BLaER1 treated with 17β-estradiol and CSF1 and Interleukin-3, amounts not matched to agents 10 nM and 100 nM (cell line): ENCODE measurements around the gene TRPV2.

Experiments
- H3K27ac ChIP-seq, 11 experiments: shearing (Covaris generic); formaldehyde crosslinking; 2 replicates each; pipeline ENCODE4 v1.8.1; 2022
- H3K27me3 ChIP-seq, 11 experiments: shearing (Covaris generic); formaldehyde crosslinking; 2 replicates each; pipeline ENCODE4 v1.8.1; 2022
- H3K36me3 ChIP-seq, 11 experiments: shearing (Covaris generic); formaldehyde crosslinking; 2 replicates each; pipeline ENCODE4 v1.8.1; 2022
- H3K4me1 ChIP-seq, 10 experiments: shearing (Covaris generic); formaldehyde crosslinking; 2 replicates each; pipeline ENCODE4 v1.8.1; 2022
- H3K4me2 ChIP-seq, 11 experiments: shearing (Covaris generic); formaldehyde crosslinking; 2 replicates each; pipeline ENCODE4 v1.8.1; 2022
- H3K4me3 ChIP-seq, 10 experiments: shearing (Covaris generic); formaldehyde crosslinking; 2 replicates each; pipeline ENCODE4 v1.8.1; 2022
- H3K9ac ChIP-seq, 11 experiments: shearing (Covaris generic); formaldehyde crosslinking; 2 replicates each; pipeline ENCODE4 v1.8.1; 2022
- H3K9me3 ChIP-seq, 11 experiments: shearing (Covaris generic); formaldehyde crosslinking; replicated peaks in 1 of 11; 2 replicates each; pipeline ENCODE4 v1.8.1; 2022
- H4K20me1 ChIP-seq, 11 experiments: shearing (Covaris generic); formaldehyde crosslinking; 2 replicates each; pipeline ENCODE4 v1.8.1; 2022
- Cebpa-rat ChIP-seq, 11 experiments: shearing (Covaris generic); IDR thresholded peaks; 2 replicates each; pipeline ENCODE4 v1.8.1; 2022

TRPV2 gene, protein sequence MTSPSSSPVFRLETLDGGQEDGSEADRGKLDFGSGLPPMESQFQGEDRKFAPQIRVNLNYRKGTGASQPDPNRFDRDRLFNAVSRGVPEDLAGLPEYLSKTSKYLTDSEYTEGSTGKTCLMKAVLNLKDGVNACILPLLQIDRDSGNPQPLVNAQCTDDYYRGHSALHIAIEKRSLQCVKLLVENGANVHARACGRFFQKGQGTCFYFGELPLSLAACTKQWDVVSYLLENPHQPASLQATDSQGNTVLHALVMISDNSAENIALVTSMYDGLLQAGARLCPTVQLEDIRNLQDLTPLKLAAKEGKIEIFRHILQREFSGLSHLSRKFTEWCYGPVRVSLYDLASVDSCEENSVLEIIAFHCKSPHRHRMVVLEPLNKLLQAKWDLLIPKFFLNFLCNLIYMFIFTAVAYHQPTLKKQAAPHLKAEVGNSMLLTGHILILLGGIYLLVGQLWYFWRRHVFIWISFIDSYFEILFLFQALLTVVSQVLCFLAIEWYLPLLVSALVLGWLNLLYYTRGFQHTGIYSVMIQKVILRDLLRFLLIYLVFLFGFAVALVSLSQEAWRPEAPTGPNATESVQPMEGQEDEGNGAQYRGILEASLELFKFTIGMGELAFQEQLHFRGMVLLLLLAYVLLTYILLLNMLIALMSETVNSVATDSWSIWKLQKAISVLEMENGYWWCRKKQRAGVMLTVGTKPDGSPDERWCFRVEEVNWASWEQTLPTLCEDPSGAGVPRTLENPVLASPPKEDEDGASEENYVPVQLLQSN

GRCh38 chr17:16415031-16415924, at the start of gene TRPV2:
TSS of gene TRPV2 (plus strand) at chr17:16415571. CDS start at chr17:16417669, 2,098 bp downstream.
- no peaks in the 10 kb centered on the region for H3K27me3 ChIP-seq
- peaks cover 0 to 27% (median 13%) of the 10 kb centered on the region in 11 experiments; a peak in 14 of 22 replicates for H3K36me3 ChIP-seq
- H3K4me3 ChIP-seq, result peak within 1 kb of the TSS; percentile 61 to 91 (median 74)
- peaks cover 47 to 59% (median 56%) of the 10 kb centered on the region in 10 experiments for H3K4me1 ChIP-seq
- H3K27ac ChIP-seq, result peak within 1 kb of the TSS; percentile 80 to 96 (median 90)
- peaks cover 2 to 36% (median 12%) of the 10 kb centered on the region in 11 experiments; a peak in 18 of 22 replicates for H4K20me1 ChIP-seq
- H3K9me3 ChIP-seq, result no peaks in the 10 kb centered on the region
- H3K4me2 ChIP-seq, result peak within 1 kb of the TSS; percentile 91 to 99 (median 98)
- TF ChIP-seq Cebpa-rat (IDR thresholded peaks at IDR 0.05), result no peak
- H3K9ac ChIP-seq, result peak within 1 kb of the TSS; percentile 77 to 92 (median 84)

- no peak overlapping the region for H3K4me3 ChIP-seq
Measured at GRCh38 chr17:16371742-16372141, 43.6 kb upstream of the TRPV2 start.

GRCh38 chr17:16374146-16374938, 41.0 kb upstream of the TRPV2 start:
- H3K4me3 ChIP-seq, result no peak overlapping the region
- peaks cover 0 to 27% (median 0%) of the 10 kb centered on the region in 10 experiments; a peak in 6 of 20 replicates for H3K4me1 ChIP-seq
- no peak for TF ChIP-seq Cebpa-rat (IDR thresholded peaks at IDR 0.05)
- peak overlapping the region in 3 of 11 experiments; percentile 27 to 43 (median 41); a peak in 5 of 22 replicates for H3K4me2 ChIP-seq
- no peaks in the 10 kb centered on the region for H3K9me3 ChIP-seq
- no peaks in the 10 kb centered on the region for H3K36me3 ChIP-seq
- H3K27ac ChIP-seq, result 0 out of 22 replicates have a peak overlapping the region, but pooled peaks of 1 of the 11 experiments have one; percentile 13
- H3K27me3 ChIP-seq, result no peaks in the 10 kb centered on the region
- H4K20me1 ChIP-seq, result no peaks in the 10 kb centered on the region
- H3K9ac ChIP-seq, result no peak overlapping the region

More at GRCh38 chr17:16371742-16372141, 43.6 kb upstream of the TRPV2 start:
- H3K9me3 ChIP-seq, result no peaks in the 10 kb centered on the region
- peaks cover 0 to 22% (median 0%) of the 10 kb centered on the region in 10 experiments; a peak in 6 of 20 replicates for H3K4me1 ChIP-seq
- no peaks in the 10 kb centered on the region for H4K20me1 ChIP-seq
- H3K4me2 ChIP-seq, result no peak overlapping the region
- H3K27ac ChIP-seq, result no peak overlapping the region
- H3K27me3 ChIP-seq, result no peaks in the 10 kb centered on the region
- H3K36me3 ChIP-seq, result no peaks in the 10 kb centered on the region
- TF ChIP-seq Cebpa-rat (IDR thresholded peaks at IDR 0.05), result no peak
- no peak overlapping the region for H3K9ac ChIP-seq

- Histone ChIP-seq H3K4me1 (peaks cover 13 to 35% (median 21%) of the 10 kb centered on the region in 10 experiments), H3K27me3 (no peaks in the 10 kb centered on the region), H3K4me3 (no peak overlapping the region), H3K4me2 (no peak overlapping the region), H4K20me1 (peaks cover 15 to 18% (median 18%) of the 10 kb centered on the region in 11 experiments), H3K27ac (no peak overlapping the region), H3K9ac (no peak overlapping the region), H3K9me3 (no peaks in the 10 kb centered on the region), H3K36me3 (peaks cover 12 to 15% (median 14%) of the 10 kb centered on the region in 11 experiments)
- TF ChIP-seq Cebpa-rat (IDR thresholded peaks at IDR 0.05), result no peak
Measured at GRCh38 chr17:16377941-16378341, 37.4 kb upstream of the TRPV2 start.

- H4K20me1 ChIP-seq, result peaks cover 23 to 27% (median 26%) of the 10 kb centered on the region in 11 experiments
- no peaks in the 10 kb centered on the region for H3K27me3 ChIP-seq
- H3K4me2 ChIP-seq, result no peak overlapping the region
- peaks cover 21 to 40% (median 29%) of the 10 kb centered on the region in 10 experiments for H3K4me1 ChIP-seq
- H3K9ac ChIP-seq, result no peak overlapping the region
- no peak for TF ChIP-seq Cebpa-rat (IDR thresholded peaks at IDR 0.05)
- peaks cover 19 to 24% (median 22%) of the 10 kb centered on the region in 11 experiments for H3K36me3 ChIP-seq
- no peak overlapping the region for H3K27ac ChIP-seq
- no peak overlapping the region for H3K4me3 ChIP-seq
- H3K9me3 ChIP-seq, result no peaks in the 10 kb centered on the region
Measured at GRCh38 chr17:16378636-16379282, 36.6 kb upstream of the TRPV2 start.

DNA sequence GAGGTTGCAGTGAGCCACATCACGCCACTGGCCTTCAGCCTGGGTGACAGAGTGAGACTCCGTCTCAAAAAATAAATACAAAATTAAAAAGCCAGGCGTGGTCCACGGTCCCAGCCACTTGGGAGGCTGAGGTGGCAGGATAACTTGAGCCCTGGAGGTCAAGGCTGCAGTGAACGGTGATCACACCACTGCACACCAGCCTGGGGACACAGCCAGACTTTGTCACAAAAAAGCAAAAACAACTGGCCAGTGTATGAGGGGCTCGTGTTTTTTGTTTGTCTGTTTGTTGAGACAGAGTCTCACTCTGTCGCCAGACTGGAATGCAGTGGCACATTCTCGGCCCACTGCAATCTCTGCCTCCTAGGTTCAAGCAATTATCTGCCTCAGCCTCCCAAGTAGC, 35.7 kb upstream of the TRPV2 start:
- peaks cover 30 to 40% (median 36%) of the 10 kb centered on the region in 10 experiments for H3K4me1 ChIP-seq
- peak overlapping the region in 4 of 11 experiments; percentile 3 to 84 (median 66); a peak in 6 of 22 replicates for H3K4me2 ChIP-seq
- H3K9ac ChIP-seq, result no peak overlapping the region; a peak in 1 of 22 replicates
- no peak overlapping the region for H3K4me3 ChIP-seq
- H3K27me3 ChIP-seq, result no peaks in the 10 kb centered on the region
- H3K36me3 ChIP-seq, result peaks cover 19 to 32% (median 27%) of the 10 kb centered on the region in 11 experiments
- no peaks in the 10 kb centered on the region for H3K9me3 ChIP-seq
- peak overlapping the region in 1 of 11 experiments; percentile 99; a peak in 2 of 22 replicates for H3K27ac ChIP-seq
- H4K20me1 ChIP-seq, result peaks cover 32 to 36% (median 35%) of the 10 kb centered on the region in 11 experiments
- no peak for TF ChIP-seq Cebpa-rat (IDR thresholded peaks at IDR 0.05)
